GM12878 (cell line): ENCODE measurements around the gene LSM14A. TPM values are rescaled to one million over a fixed set of nuclear protein-coding genes. Genes with fewer than 3 reads are reported as not detected.
"Not testable (repeated sequence)": the region's sequence is repeated elsewhere in the genome, so short reads cannot be mapped to it uniquely, and the experiment has no call there.

Experiments used
- ATAC-seq: fragments of 200-7000 bp; cut with Tn5 transposase; 3 replicates; pipeline ENCODE4 v1.9.1; 2020; ENCODE audit warnings: mild to moderate bottlenecking, moderate library complexity
- BruUV-seq: library from RNA; stranded (reverse); fragments of 400-500 nt; replicated peaks from 2 replicates; lab custom pipeline; 2021; lab: Mats Ljungman, UMichigan
- CTCF ChIA-PET: fragments of 300-600 bp; sonication (Branson Sonifier 250); formaldehyde crosslinking; extraction: SDS; loops from one replicate; lab custom pipeline; 2021; ENCODE audit warnings: inconsistent platforms; lab: Yijun Ruan, JAX
- POLR2A ChIA-PET: fragments of 350-600 bp; formaldehyde crosslinking; extraction: SDS; loops from one replicate; lab custom pipeline; 2021; ENCODE audit warnings: inconsistent platforms; lab: Charles Lee
- RAD21 ChIA-PET: fragments of 300-600 bp; sonication (Branson Sonifier 250); formaldehyde crosslinking; loops from one replicate; lab custom pipeline; 2023; ENCODE audit warnings: antibody characterized with exemption; ENCODE audit not compliant: unreplicated experiment; lab: Charles Lee
- SMC1A ChIA-PET: fragments of 300-600 bp; sonication (Branson Sonifier 250); formaldehyde crosslinking; loops from one replicate; lab custom pipeline; 2023; ENCODE audit not compliant: unreplicated experiment, uncharacterized antibody; lab: Charles Lee
- DNase-seq: peaks from one replicate; pipeline ENCODE4 v3.0.0-alpha.2; 2011; ENCODE audit warnings: low read depth, low spot score
- FAIRE-seq: peaks from 3 replicates; lab custom pipeline; 2011; peaks lifted over from hg19 to GRCh38; lab: Jason Lieb, UNC
- H2AFZ ChIP-seq: 2 replicates; pipeline ENCODE4 v1.6.0; 2011; ENCODE audit warnings: low read depth, low read length, control low read depth; ENCODE audit not compliant: control insufficient read depth
- H3K27ac ChIP-seq: 2 replicates; pipeline ENCODE4 v1.5.1; 2011; ENCODE audit warnings: control low read depth; ENCODE audit not compliant: control insufficient read depth, insufficient read depth
- H3K27me3 ChIP-seq, 2 experiments: replicated peaks in 1 of 2; 2 replicates each; pipeline versions ENCODE4 v1.6.0 to v1.6.1; 2011; ENCODE audit warnings: low read length in 1 of 2; ENCODE audit not compliant: control insufficient read depth in 2 of 2, insufficient read depth in 2 of 2
- H3K36me3 ChIP-seq, 2 experiments: 2 replicates each; pipeline ENCODE4 v1.5.1; 2011; ENCODE audit warnings: low read length in 1 of 2; ENCODE audit not compliant: control insufficient read depth in 2 of 2, insufficient read depth in 2 of 2
- H3K4me1 ChIP-seq: 2 replicates; pipeline ENCODE4 v1.6.1; 2011; ENCODE audit warnings: mild to moderate bottlenecking, low read length, moderate library complexity, mixed read lengths; ENCODE audit not compliant: control insufficient read depth, insufficient read depth
- H3K4me2 ChIP-seq: 2 replicates; pipeline ENCODE4 v1.6.0; 2011; ENCODE audit warnings: control low read depth; ENCODE audit not compliant: control insufficient read depth, insufficient read depth
- H3K4me3 ChIP-seq: fragments of 200-600 bp; sonication (generic); 2 replicates; pipeline ENCODE4 v1.5.1; 2016
- H3K79me2 ChIP-seq: 2 replicates; pipeline ENCODE4 v1.6.0; 2011; ENCODE audit warnings: low read length; ENCODE audit not compliant: control insufficient read depth, insufficient read depth
- H3K9ac ChIP-seq: 2 replicates; pipeline ENCODE4 v1.8.0; 2011; ENCODE audit warnings: low read length, control low read depth, mixed read lengths; ENCODE audit not compliant: control insufficient read depth, insufficient read depth
- H3K9me3 ChIP-seq: replicated peaks from 3 replicates; pipeline ENCODE4 v1.5.1; 2011; ENCODE audit warnings: mild to moderate bottlenecking, low read length; ENCODE audit not compliant: control insufficient read depth, insufficient read depth
- H4K20me1 ChIP-seq: 2 replicates; pipeline ENCODE4 v1.6.0; 2011; ENCODE audit not compliant: control insufficient read depth, insufficient read depth
- WGBS: methylation state at CpG from one replicate; pipeline ENCODE4 v1.1.6; 2016; ENCODE audit warnings: low lambda C conversion rate; ENCODE audit not compliant: insufficient replicate concordance, insufficient coverage; ENCODE audit errors: missing lambda C conversion rate; 5-methylcytosine and 5-hydroxymethylcytosine counted together
- in situ Hi-C: fragments of 300-500 bp; cut with MboI; formaldehyde crosslinking; loops from 9 replicates; pipeline ENCODE4 v1.14.3; 2018; ENCODE audit warnings: mixed read lengths
- intact Hi-C: fragments of 100-400 bp; cut with micrococcal nuclease; formaldehyde crosslinking; loops from one replicate; pipeline ENCODE4 v1.14.2; 2022; ENCODE audit not compliant: unreplicated experiment
- polyA plus RNA-seq, 11 experiments: library from polyadenylated mRNA; depleted of rRNA in 4 of 11; unstranded in 6 of 11; stranded (reverse) in 5 of 11; fragments of >200 nt; fragmentation: Nextera tagmentation in 4 of 11; fragmentation: Illumina TruSeq in 1 of 11; extraction: Ambion mirVana in 4 of 11; extraction: Trizol in 1 of 11; gene quantifications; 1 replicate in 1 of 11; 2 replicates in 10 of 11; pipeline versions ENCODE4 v1.2.1 to v1.2.3, GENCODE V29; 2011 to 2016; ENCODE audit warnings: inconsistent platforms in 2 of 11, missing spikeins in 2 of 11, low read depth in 1 of 11
- total RNA-seq, 4 experiments: library from RNA; depleted of rRNA in 3 of 4; stranded (reverse); fragments of >200 nt in 3 of 4; fragmentation: Illumina TruSeq in 1 of 4; extraction: Trizol in 1 of 4; gene quantifications; 2 replicates each; pipeline versions ENCODE4 v1.2.1 to v1.2.3, GENCODE V29; 2013 to 2021

The LSM14A gene
- total and polyA plus RNA-seq, 10 of the 15 experiments (the other 5 are each of a cell fraction or from before 2014, with no cell fraction given) = 21.9 to 193 (median 89.4) TPM

DNA sequence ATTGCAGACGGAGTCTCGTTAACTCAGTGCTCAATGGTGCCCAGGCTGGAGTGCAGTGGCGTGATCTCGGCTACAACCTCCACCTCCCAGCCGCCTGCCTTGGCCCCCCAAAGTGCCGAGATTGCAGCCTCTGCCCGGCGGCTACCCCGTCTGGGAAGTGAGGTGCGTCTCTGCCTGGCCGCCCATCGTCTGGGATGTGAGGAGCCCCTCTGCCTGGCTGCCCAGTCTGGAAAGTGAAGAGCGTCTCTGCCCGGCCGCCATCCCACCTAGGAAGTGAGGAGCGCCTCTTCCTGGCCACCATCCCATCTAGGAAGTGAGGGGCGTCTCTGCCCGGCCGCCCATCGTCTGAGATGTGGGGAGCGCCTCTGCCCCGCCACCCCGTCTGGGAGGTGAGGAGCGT lies 40.2 kb upstream of the LSM14A start:
- ATAC-seq, BruUV-seq, H3K36me3 ChIP-seq, H3K4me2 ChIP-seq, H3K27ac ChIP-seq, CTCF ChIA-PET, SMC1A ChIA-PET, intact Hi-C loops, H3K79me2 ChIP-seq, DNase-seq, FAIRE-seq, H3K4me3 ChIP-seq, in situ Hi-C loops, H4K20me1 ChIP-seq, H3K4me1 ChIP-seq, H3K9me3 ChIP-seq, POLR2A ChIA-PET, H2AFZ ChIP-seq, H3K27me3 ChIP-seq, RAD21 ChIA-PET, H3K9ac ChIP-seq: not testable (repeated sequence)
- 89% methylated on average over 11 of the region's 24 CpGs for WGBS

DNA sequence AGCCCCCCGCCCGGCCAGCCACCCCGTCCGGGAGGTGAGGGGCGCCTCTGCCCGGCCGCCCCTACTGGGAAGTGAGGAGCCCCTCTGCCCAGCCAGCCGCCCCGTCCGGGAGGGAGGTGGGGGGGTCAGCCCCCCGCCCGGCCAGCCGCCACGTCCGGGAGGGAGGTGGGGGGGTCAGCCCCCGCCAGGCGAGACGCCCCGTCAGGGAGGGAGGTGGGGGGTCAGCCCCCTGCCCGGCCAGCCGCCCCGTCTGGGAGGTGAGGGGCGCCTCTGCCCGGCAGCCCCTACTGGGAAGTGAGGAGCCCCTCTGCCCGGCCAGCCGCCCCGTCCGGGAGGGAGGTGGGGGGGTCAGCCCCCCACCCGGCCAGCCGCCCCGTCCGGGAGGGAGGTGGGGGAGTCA lies 39.6 kb upstream of the LSM14A start:
- RAD21 ChIA-PET, BruUV-seq, H3K4me2 ChIP-seq, ATAC-seq, SMC1A ChIA-PET, FAIRE-seq, H3K9ac ChIP-seq, H3K9me3 ChIP-seq, H3K27ac ChIP-seq, POLR2A ChIA-PET, in situ Hi-C loops, H3K4me1 ChIP-seq, intact Hi-C loops, DNase-seq, CTCF ChIA-PET, H4K20me1 ChIP-seq, H2AFZ ChIP-seq, H3K4me3 ChIP-seq, H3K79me2 ChIP-seq, H3K27me3 ChIP-seq, H3K36me3 ChIP-seq: not testable (repeated sequence)
- WGBS = 85% methylated on average over 4 of the region's 32 CpGs
